GM06990 (cell line): ENCODE data around the gene AKIP1.
"Not testable (repeated sequence)": the region's sequence is repeated elsewhere in the genome, so short reads cannot be mapped to it uniquely, and the experiment has no call there.

Experiments
- DNase-seq: peaks from one replicate; pipeline ENCODE4 v3.0.0-alpha.2; 2011; ENCODE audit not compliant: insufficient read length; ENCODE audit errors: extremely low read depth
- H3K27me3 ChIP-seq: replicated peaks from 2 replicates; pipeline ENCODE4 v1.6.0; 2011; ENCODE audit warnings: low read length; ENCODE audit not compliant: control insufficient read depth, insufficient read depth
- H3K36me3 ChIP-seq: 2 replicates; pipeline ENCODE4 v1.5.1; 2011; ENCODE audit warnings: low read length; ENCODE audit not compliant: control insufficient read depth, insufficient read depth
- H3K4me3 ChIP-seq: replicated peaks from 2 replicates; pipeline ENCODE4 v1.5.1; 2011; ENCODE audit warnings: low read depth, mild to moderate bottlenecking, control low read depth, low read length
- TF ChIP-seq, protein P1 (sequence below): IDR thresholded peaks from 2 replicates; pipeline ENCODE4 v1.5.1; 2011; ENCODE audit warnings: low read length, control low read depth, mild to moderate bottlenecking, inconsistent platforms; ENCODE audit not compliant: insufficient read depth, poor library complexity, severe bottlenecking

Gene AKIP1

DNA sequence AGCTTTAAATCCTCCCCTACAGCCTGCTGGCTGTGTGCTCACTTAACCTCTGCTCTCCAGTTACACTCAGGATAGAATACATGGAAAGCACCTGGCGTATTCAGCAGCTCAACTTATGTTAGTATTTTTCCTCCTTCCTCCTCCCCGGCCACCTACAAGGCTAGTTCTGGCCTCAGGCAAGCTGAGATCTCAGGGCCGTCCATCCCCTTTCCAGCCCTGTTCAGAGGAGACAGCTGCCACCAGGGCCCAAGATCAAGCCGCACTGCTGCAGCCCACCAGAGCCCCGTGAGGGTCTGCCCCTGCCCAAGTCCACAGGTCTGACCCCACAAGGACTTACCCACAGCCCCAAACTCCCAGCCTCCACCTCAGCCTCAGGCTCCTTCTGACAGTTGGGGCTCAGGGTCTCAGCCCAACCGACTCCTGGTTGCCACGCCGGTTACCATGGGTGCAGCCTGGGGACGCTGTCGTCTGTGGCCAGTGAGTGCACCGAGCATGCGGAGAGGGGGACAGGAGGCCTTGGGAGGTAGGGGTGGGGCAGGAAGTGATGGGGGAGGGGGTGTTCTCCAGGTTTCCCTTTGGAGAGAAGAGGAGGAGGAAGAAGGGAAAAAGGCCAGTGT lies 21.7 kb downstream of the AKIP1 start, which contains the start of gene C11orf16:
Gene C11orf16 (minus strand): TSS at position 384 of the 617 bp plus-strand sequence. CDS start 639 bp downstream, outside the sequence.
- H3K36me3 ChIP-seq, result no peaks in the 10 kb centered on the region
- H3K27me3 ChIP-seq, result no peaks in the 10 kb centered on the region
- TF ChIP-seq, protein P1, sequence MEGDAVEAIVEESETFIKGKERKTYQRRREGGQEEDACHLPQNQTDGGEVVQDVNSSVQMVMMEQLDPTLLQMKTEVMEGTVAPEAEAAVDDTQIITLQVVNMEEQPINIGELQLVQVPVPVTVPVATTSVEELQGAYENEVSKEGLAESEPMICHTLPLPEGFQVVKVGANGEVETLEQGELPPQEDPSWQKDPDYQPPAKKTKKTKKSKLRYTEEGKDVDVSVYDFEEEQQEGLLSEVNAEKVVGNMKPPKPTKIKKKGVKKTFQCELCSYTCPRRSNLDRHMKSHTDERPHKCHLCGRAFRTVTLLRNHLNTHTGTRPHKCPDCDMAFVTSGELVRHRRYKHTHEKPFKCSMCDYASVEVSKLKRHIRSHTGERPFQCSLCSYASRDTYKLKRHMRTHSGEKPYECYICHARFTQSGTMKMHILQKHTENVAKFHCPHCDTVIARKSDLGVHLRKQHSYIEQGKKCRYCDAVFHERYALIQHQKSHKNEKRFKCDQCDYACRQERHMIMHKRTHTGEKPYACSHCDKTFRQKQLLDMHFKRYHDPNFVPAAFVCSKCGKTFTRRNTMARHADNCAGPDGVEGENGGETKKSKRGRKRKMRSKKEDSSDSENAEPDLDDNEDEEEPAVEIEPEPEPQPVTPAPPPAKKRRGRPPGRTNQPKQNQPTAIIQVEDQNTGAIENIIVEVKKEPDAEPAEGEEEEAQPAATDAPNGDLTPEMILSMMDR, result no peak
- no peak for DNase-seq
- no peak within 1 kb of the TSS for H3K4me3 ChIP-seq

DNA sequence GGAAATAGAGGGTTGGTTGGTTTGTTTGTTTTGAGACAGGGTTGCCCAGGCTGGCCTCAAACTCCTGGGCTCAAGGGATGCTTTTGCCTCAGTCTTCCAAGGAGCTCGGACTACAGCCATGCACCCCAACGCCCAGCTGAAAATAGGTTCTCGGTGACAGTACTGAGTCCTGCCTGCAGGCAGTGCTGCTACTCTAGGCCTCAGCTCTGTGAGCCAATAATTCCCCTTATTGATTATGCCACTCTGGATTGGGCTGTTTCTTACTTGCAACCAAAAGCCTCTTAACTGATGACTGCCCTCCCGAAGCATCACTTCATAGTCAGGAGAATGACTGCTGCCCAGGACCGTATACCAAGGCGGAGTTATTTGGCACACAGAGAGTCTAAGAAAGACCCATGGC lies 22.9 kb downstream of the AKIP1 start:
- H3K36me3 ChIP-seq, result no peaks in the 10 kb centered on the region

DNA sequence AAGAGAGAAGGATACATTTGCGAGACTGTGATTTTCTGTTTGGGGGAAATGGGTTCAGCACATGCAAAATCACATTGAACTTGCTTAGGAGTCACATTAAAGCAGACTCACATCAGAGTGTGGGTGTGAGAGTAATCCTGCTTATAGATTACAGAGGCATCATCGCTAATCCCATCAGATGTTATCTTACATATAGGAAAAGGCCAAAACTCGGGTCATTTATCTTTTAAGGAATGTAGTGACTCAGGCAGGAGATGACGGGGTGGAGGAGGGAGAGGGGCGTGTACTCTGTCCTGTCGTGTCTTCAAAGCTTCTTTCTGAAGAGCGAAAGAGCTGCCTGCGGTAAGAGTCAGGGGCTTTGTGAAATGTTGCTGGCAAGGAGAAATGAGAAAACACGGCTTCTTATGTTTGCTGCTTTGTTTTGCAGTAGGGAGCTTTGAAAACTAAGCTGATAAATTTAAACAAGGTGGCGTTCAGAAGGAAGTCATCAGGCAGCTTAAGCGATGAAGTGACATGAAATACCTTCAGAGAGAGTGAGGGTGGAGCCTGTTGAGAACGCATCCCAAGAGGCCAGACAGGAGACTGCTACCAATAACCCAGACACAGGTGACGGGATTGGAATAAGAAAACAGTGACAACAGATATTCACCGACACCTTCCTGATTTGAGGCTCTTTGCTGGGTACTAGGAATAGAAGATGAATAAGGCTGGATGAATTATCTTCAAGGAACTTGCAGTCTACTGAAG lies 23.9 kb downstream of the AKIP1 start:
- Histone ChIP-seq H3K27me3 (no peaks in the 10 kb centered on the region), H3K4me3 (no peak overlapping the region), H3K36me3 (no peaks in the 10 kb centered on the region)
- DNase-seq, result no peak
- TF ChIP-seq, protein P1, result no peak

More for the DNA sequence above, 22.9 kb downstream of the AKIP1 start:
- Histone ChIP-seq H3K4me3 (no peak overlapping the region), H3K27me3 (no peaks in the 10 kb centered on the region)
- no peak for DNase-seq
- TF ChIP-seq, protein P1, result peak; percentile 8

DNA sequence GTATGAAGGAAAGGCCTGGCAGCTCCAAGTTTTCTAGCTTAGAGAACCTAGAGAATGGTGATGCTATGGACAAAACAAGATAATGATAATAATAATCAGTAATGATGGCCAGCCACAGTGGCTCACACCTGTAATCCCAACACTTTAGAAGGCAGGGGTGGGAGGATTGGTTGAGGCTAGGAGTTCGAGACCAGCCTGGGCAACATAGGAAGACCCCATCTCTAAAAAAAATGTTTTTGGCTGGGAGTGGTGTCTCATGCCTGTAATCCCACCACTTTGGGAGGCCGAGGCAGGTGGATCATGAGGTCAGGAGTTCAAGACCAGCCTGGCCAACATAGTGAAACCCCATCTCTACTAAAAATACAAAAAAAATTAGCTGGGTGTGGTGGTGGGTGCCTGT lies 24.8 kb downstream of the AKIP1 start:
- not testable (repeated sequence) for H3K36me3 ChIP-seq, H3K27me3 ChIP-seq, H3K4me3 ChIP-seq, DNase-seq

DNA sequence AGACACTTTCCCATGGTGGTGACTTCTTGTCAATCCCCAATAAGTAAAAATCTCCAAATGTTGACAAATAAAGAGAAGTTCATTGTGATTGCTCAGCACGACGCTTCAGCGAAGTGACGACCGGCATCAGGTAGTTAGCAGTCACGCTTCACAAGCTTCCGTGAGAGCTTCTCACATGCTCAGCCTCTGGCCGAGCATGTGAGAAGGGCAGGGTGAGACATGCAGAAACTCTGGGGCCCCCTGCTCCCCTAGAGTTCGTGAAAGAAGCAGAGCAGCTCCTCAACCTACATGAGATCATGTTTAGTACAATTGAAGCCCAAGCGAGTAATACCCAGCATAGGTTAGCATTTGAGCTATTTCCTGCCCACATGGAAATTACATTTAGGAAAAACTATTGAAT lies 26.2 kb downstream of the AKIP1 start:
- TF ChIP-seq, protein P1, result no peak
- DNase-seq, result no peak
- no peak overlapping the region for H3K4me3 ChIP-seq
- H3K27me3 ChIP-seq, result no peaks in the 10 kb centered on the region; the same call in 1 of the 2 replicates
- no peaks in the 10 kb centered on the region for H3K36me3 ChIP-seq

DNA sequence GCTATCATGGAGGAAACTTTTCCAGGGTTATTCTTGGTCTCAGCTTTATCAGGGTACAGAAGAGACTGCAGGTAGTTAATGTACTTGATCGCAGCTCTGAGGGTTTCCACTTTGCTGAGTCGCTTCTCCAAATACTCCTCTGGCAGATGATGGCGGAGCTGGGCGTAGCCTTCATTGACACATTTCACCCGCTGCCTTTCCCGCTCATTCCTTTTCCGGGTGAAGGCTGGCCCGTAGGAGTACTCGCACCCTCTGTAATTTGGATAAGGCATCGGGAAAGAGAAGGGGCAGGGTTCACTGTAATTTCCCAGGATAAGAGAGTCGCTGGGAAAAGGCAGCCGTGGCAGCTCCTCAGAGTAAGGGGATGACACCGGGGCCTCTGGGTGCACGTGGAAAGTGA lies 26.7 kb downstream of the AKIP1 start:
- TF ChIP-seq, protein P1, result no peak
- Histone ChIP-seq H3K4me3 (no peak overlapping the region), H3K36me3 (no peaks in the 10 kb centered on the region), H3K27me3 (no peaks in the 10 kb centered on the region; the same call in 1 of the 2 replicates)
- no peak for DNase-seq
